8988T (cell line): ENCODE data around the gene OPRD1.
"Not testable (repeated sequence)": the region's sequence is repeated elsewhere in the genome, so short reads cannot be mapped to it uniquely, and the experiment has no call there.

Experiments
- DNase-seq: peaks from one replicate; pipeline ENCODE4 v3.0.0; 2011

Gene OPRD1

GRCh38 chr1:28811766-28812668 is at the start of gene OPRD1:
TSS of gene OPRD1 (plus strand) at chr1:28812170. CDS start at chr1:28812384, 214 bp downstream.
- no peak for DNase-seq

- no peak for DNase-seq
Observed at GRCh38 chr1:28766532-28767183, 45.3 kb upstream of the OPRD1 start.

- no peak for DNase-seq
Observed at GRCh38 chr1:28770601-28771165, 41.3 kb upstream of the OPRD1 start.

GRCh38 chr1:28771921-28772320 is 40.0 kb upstream of the OPRD1 start:
- not testable (repeated sequence) for DNase-seq

- no peak for DNase-seq
Observed at GRCh38 chr1:28773105-28773504, 38.9 kb upstream of the OPRD1 start.

- DNase-seq = no peak
Observed at GRCh38 chr1:28775121-28775942, 36.6 kb upstream of the OPRD1 start.

- DNase-seq = no peak
Observed at GRCh38 chr1:28776341-28776740, 35.6 kb upstream of the OPRD1 start.

- DNase-seq = no peak
Observed at GRCh38 chr1:28778021-28778420, 33.9 kb upstream of the OPRD1 start.

- DNase-seq = no peak
Observed at GRCh38 chr1:28779751-28780408, 32.1 kb upstream of the OPRD1 start.

GRCh38 chr1:28781305-28781704 is 30.7 kb upstream of the OPRD1 start:
- DNase-seq = no peak

- no peak for DNase-seq
Observed at GRCh38 chr1:28782011-28782410, 30.0 kb upstream of the OPRD1 start.

GRCh38 chr1:28783363-28783762 is 28.6 kb upstream of the OPRD1 start:
- no peak for DNase-seq

GRCh38 chr1:28789412-28789811 is 22.6 kb upstream of the OPRD1 start:
- no peak for DNase-seq

GRCh38 chr1:28789816-28790215 is 22.2 kb upstream of the OPRD1 start:
- no peak for DNase-seq

- DNase-seq = no peak
Observed at GRCh38 chr1:28790377-28791035, 21.5 kb upstream of the OPRD1 start.

- not testable (repeated sequence) for DNase-seq
Observed at GRCh38 chr1:28791929-28792328, 20.0 kb upstream of the OPRD1 start.

- DNase-seq = no peak
Observed at GRCh38 chr1:28792644-28793121, 19.3 kb upstream of the OPRD1 start.

- DNase-seq = not testable (repeated sequence)
Observed at GRCh38 chr1:28794582-28794981, 17.4 kb upstream of the OPRD1 start.

- DNase-seq = no peak
Observed at GRCh38 chr1:28796352-28797211, 15.4 kb upstream of the OPRD1 start.

- no peak for DNase-seq
Observed at GRCh38 chr1:28800324-28800723, 11.6 kb upstream of the OPRD1 start.

- no peak for DNase-seq
Observed at GRCh38 chr1:28801461-28801860, 10.5 kb upstream of the OPRD1 start.
